ENCODE results near the gene ABHD16A.

DNA sequence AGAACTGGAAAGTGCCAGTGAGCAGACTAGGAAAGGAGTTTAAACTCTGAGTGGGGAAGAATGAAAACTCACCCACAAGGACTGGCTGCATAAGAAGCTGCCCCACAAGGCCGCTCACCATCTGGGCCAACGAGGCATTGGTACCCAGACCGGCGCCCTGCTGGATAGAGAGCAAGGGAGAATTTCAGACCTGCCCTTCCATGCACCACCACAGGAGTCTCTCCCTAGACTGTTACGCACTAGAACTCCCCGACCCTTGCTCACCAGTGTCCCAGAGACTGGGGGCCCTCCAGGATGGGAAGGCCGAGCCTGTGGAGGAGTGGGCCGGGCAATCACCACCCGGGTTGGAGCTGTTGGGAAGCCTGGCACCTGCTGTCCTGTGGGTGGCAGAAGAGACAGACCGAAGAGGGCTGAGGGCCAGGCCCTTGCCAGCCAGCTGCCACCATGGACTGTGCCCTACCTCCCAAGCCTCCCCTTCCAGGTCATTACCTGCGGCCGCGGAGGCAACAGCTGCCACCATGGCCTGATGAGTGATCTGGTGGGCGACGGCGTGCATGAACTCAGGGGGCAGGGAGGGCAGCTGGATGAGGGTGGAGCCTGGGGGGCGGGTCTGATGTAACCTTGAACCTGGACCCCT, 59.2 kb downstream of the ABHD16A start:
- TF ChIP-seq ZNF274 (IDR thresholded peaks at IDR 0.05; ENCODE audit: low read depth, low read length) (no peak), YY1 (IDR thresholded peaks at IDR 0.05; ENCODE audit: insufficient read depth, insufficient read length) (no peak), SUZ12 (IDR thresholded peaks at IDR 0.05; ENCODE audit: extremely low read depth, insufficient read depth, insufficient read length) (no peak)

Data from NT2/D1 (cell line).